ACHN (cell line): ENCODE measurements around the gene CCL16.
"Not testable (repeated sequence)": the region's sequence is repeated elsewhere in the genome, so short reads cannot be mapped to it uniquely, and the experiment has no call there.

Experiments
- DNase-seq: peaks from one replicate; pipeline ENCODE4 v3.0.0-alpha.2; 2015
- in situ Hi-C: cut with HindIII; loops from 2 replicates; pipeline ENCODE4 v1.10.0; 2017; ENCODE audit warnings: low sequenced_read_pairs, low pct_ligation_motif_present, low pct_unique_long_range_greater_than_20kb

The CCL16 gene

DNA sequence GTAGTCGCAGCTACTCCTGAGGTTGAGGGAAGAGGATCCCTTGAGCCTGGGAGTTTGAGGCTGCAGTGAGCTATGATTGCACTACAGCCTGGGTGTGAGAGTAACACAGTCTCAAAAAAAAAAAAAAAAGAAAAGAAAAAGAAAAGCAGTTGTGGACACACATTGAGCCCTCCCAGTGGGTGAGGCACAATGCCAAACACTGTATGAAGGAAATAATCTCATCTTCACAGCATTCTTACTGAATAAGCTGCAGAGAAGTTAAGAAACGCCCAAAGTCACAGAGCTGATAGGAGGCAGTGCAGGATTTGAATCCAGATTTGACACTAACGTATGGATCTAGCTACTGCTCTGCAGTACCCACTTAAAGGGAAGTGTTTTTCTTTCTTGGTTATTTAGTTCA lies 31.9 kb downstream of the CCL16 start:
- in situ Hi-C loops, result no loop called here
- DNase-seq, result no peak

DNA sequence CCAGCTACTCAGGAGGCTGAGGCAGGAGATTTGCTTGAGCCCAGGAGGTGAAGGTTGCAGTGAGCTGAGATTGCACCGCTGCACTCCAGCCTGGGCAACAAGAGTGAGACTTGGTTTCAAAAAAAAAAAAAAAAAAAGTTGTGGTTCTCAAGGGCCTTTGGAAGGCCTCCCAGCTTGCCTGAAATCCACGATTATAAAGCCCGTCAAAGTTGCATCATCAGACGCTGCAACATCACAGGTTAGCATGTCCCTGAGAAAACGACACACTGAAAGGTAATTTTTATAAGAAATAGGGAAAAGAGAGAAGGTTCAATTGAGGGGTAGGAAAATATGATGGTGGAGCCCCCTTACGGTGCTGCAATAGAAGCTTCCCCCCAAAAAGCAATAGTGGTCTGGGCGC lies 33.2 kb downstream of the CCL16 start:
- in situ Hi-C loops, result no loop called here
- no peak for DNase-seq

DNA sequence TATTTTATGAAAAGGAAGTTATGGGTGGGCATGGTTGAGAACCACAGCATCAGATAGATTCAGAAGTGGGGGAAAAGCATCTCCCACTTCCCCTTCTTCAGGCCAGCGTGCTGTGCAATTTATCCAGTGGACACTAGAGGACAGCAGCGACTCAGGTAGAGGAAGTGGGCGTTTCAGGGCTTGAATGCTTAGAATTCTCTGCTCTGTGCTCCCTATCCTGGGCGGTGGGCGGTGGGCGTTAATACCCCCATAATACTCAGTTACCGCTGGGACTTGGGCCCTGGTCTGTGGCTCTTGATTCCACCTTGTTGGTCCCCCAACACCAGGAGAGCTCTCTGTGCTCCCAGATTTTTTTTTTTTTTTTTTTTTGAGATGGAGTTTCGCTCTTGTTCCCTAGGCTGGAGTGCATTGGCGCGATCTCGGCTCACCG lies 34.1 kb downstream of the CCL16 start:
- in situ Hi-C loops, result no loop called here
- peak; percentile 82 for DNase-seq

DNA sequence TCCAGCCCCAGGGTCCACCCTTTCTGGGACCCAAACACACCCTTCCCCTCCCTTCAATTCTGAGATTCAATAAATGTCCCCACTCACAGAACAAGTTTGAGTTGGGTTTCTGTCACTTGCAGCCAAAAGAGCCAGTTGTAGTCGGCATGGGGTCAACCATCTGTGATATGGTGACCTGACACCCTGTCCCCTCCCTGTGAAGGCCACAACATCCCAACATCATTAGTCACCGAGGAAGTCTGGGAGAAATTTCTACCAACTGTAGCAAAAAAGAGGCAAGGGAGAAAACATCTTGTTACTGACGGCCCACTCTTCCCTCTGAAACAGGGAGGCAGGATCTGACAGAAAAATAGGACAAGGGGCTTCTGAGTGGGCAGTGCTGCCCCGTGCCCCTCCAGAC lies 37.1 kb downstream of the CCL16 start:
- no peak for DNase-seq
- in situ Hi-C loops, result no loop called here

DNA sequence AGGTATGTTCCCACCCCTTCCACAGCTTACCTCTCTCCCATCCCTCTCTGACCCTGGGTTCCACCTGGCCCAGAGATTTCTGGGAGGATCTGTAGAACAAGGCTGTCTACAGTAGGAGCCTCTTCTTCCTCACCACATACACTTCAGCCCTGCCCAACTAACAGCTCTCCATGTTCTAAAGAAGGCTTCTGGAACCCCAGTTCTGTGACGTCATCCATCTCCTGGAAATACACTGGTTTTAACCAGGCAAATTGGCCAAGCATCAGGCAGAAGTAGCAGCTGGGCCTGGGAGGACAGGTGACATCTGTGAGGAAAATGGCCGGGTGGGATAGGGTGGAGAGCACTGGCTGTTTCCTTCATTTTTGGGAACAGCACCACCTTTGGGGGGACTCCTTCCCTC lies 37.8 kb downstream of the CCL16 start, which contains the start of gene LYZL6:
Gene LYZL6, minus strand, starts transcription at position 177 of the 400 bp plus-strand sequence. CDS start 4,357 bp downstream, outside the sequence.
- in situ Hi-C loops, result no loop called here
- DNase-seq, result no peak

DNA sequence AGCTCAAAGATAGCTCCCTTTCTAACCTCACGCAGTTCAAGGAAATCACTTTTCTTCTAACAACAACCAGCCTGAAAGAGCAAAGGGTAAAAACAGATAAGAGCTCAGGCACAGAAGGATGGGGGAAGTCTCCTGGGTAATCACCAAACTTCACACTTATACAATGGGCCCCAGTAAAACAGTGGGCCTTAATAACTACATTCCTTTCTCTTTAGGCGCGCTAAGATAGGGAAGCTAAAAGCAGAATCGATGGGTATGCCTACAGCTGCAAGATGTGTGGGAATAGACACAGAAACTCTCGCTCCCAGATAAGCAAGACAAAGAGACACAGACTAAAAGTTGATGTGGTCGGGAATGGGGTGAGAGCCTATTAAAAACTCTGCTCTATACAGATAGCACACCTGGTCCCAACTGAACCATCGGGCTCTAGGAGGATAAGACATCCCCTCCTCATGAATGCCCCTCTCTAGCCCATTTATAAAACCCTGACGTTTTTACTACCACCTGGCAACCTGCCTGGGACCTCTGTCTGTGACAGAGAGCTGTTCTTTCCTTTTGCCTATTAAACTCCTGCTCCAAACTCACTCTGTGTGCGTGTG lies 38.6 kb downstream of the CCL16 start:
- in situ Hi-C loops, result no loop called here
- no peak for DNase-seq

DNA sequence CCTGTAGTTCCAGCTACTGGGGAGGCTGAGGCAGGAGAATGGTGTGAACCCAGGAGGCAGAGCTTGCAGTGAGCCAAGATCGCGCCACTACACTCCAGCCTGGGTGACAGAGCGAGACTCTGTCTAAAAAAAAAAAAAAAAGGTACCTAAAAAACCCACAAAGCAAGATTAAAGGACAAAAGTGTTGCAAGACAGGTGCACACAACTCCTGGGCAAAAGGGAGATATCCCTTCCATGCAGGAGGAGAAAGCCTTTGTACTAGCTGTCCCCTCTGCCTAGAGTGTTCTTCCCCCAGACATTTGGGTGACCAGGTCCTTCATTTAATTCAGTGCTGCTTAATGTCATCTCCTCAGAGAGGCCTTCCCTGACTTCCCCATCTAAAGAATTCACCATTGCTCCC lies 42.8 kb downstream of the CCL16 start:
- in situ Hi-C loops, result not testable (repeated sequence)

DNA sequence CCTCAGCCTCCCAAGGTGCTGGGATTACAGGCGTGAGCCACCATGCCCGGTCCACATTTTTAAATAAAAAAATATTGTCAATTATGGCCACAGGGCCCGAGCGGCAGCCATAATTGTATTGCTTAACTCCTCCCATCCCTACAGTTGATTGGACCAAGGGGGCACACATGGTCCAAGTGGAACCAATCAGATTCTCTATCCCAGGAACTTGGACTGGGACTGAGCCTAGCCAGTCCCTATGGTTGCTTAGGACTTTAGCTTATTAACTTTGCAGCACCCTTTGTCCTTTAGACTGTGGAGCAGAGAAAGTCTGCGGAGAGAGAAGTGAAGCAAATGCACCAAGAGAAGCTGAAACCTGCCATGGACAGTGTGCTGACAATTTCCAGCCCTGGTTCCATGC lies 45.2 kb downstream of the CCL16 start:
- in situ Hi-C loops, result no loop called here

More for the DNA sequence above, 42.8 kb downstream of the CCL16 start:
- DNase-seq, result not testable (repeated sequence)

DNA sequence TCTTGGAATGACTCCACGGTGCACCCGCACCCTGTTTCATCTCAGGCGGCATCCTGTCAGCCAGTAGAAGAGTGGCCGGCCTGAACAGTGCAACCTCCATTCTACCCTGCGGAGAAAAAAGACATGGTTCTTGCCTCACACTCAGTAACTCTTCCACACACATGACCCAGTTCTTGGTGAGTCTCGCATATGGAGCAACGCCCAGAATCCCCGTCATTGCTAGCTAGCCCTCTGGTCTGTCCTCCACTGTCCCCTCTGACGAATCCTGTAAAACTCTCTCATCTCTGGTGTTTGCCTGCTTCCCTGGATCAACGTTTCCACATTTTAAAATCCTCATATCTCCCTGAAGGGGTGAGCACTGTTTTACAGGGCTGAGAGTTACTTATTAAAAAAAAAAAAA lies 46.5 kb downstream of the CCL16 start:
- no peak for DNase-seq
- in situ Hi-C loops, result no loop called here

More for the DNA sequence above, 45.2 kb downstream of the CCL16 start:
- DNase-seq, result no peak

DNA sequence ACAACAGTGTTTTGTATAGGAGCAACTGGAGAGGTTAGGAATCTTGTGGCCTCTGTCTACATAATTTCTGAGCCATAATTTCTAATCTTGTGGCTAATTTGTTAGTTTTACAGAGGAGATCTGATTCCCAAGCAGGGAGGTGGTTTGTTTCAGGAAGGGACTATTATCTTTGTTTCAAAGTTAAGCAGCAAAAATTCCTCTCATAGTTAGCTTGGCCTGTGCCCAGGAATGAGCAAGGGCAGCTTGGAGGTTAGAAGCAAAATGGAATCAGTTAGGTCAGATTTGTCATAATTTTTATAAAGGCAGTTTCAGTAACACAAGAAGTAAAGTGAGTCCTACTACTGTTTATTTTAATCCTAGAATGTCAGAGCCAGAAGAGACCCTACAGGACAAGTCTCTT lies 48.7 kb downstream of the CCL16 start:
- in situ Hi-C loops, result no loop called here
- no peak for DNase-seq

DNA sequence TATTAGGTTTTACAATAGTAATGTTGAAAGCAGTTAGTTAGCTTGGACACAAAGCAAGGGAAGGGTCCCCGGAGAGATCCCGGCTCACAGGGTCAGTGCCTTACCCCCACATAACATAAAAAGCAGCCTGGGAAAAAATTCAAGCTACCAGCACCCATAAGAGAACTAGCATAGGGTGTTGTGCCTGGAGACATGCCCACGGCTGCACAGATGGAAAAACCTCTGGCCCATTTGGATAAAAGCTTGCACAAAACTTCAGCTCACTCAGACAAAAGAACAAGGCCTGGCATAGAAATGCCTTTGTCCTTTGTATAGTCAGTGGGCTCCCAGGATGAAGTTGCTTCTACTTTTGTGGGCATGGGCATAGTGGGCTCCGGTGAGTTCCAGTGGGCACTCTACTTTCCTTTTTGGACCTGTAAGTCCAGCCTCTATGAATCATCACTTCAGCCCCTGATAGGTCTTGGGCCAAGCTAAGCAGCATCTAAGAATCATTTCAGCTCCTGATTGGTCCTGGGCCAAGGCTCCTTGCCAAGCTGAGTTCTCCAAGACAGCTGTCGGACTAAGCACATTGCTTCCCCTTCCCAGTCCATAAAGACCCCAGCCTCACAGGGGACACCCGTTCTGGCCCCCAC lies 49.4 kb downstream of the CCL16 start:
- in situ Hi-C loops, result no loop called here

DNA sequence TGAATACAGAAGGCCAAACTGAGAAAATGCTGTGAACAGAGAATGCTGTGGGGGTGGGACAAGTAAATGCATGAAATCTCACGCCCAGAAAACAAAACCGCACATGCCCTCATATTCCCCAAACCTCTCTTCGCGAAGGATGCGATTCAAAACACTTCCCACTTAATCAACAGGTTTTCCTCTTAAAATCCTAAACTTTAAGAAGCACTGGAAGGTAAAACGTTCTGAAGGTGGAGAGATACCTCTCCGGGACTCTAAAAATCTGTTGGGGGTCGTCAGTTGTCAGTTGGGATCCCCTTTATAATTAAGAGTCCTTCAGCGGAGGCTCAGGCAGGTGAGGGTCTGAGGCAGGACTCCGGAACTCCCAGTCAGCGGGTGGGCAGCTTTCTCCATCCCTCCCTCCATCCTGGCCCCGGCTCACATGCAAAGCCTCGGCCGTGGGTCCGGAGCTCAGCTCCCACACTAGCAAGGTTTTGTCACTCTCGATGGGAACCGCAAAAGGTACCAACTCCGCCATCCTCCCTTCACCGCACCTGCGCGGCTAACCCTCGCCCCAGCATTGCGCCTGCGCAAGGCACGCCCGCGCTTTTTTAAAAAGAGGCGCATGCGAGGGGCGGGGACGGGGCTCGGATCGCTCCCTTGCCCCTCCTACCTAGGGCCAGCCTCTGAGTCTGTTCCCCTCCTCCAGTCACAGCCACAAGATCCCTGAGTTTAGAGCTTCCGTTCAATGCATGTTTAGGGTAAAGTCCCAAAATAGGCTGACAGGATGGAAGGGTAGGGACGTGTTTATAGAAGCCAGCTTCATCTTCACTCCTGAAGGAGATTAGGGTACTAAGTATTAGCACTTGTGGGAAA lies 50.9 kb downstream of the CCL16 start, which contains the start of gene RDM1:
Gene RDM1, minus strand, starts transcription at position 563 of the 855 bp plus-strand sequence. Its CDS starts 46 bp downstream, at position 517.
- in situ Hi-C loops, result no loop called here
- DNase-seq, result peak; percentile 85

More for the DNA sequence above, 49.4 kb downstream of the CCL16 start:
- DNase-seq, result peak; percentile 36

DNA sequence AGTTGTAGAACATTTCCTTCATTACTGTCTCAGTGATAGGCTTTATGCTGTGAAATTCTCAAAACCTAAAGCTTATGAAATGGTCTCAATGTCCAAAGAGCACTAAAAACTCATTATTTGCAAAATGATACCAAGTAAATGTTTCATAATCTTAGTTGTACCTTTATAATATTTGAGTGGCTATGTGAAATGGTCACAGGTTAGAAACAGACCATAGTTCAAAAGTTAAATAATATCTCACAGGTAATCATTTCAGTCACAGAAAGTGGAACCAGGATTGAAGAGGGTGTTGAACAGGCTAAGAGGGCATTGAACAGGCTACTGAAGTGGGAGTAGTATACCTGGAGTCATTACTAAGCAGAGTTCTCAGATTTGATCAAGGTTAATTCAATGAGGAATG lies 53.6 kb downstream of the CCL16 start:
- DNase-seq, result no peak
- in situ Hi-C loops, result no loop called here
